Activated T-cell treated with anti-CD3 and anti-CD28 coated beads, Interleukin-2, amount 50 U/mL, for 24 hours (primary cell): ENCODE data around the gene TWNK.
"Not testable (repeated sequence)": the region's sequence is repeated elsewhere in the genome, so short reads cannot be mapped to it uniquely, and the experiment has no call there.

Experiments used
- DNase-seq: peaks from one replicate; pipeline ENCODE4 v3.0.0-alpha.2; 2020
- H3K27ac Mint-ChIP-seq: 2 replicates; pipeline ENCODE4 v1.8.0; 2020; ENCODE audit warnings: mild to moderate bottlenecking, mixed read lengths
- H3K27me3 Mint-ChIP-seq: 2 replicates; pipeline ENCODE4 v1.8.0; 2020; ENCODE audit warnings: mixed read lengths
- H3K36me3 Mint-ChIP-seq: 2 replicates; pipeline ENCODE4 v1.8.0; 2020; ENCODE audit warnings: low read depth, mixed read lengths
- H3K4me1 Mint-ChIP-seq: 2 replicates; pipeline ENCODE4 v1.8.0; 2020; ENCODE audit warnings: low read depth, mixed read lengths
- H3K4me3 Mint-ChIP-seq: 2 replicates; pipeline ENCODE4 v1.8.0; 2020; ENCODE audit warnings: mild to moderate bottlenecking, moderate library complexity, mixed read lengths
- H3K9me3 Mint-ChIP-seq: 2 replicates; pipeline ENCODE4 v1.8.0; 2020; ENCODE audit warnings: mixed read lengths

Gene TWNK

GRCh38 chr10:100969187-100970075 is 17.9 kb upstream of the TWNK start, which contains the start of gene SEMA4G:
TSS of gene SEMA4G (plus strand) at chr10:100969504. CDS start at chr10:100972913, 3,409 bp downstream.
- peaks cover 21% of the 10 kb centered on the region for H3K4me1 Mint-ChIP-seq
- H3K9me3 Mint-ChIP-seq: no peaks in the 10 kb centered on the region
- H3K27ac Mint-ChIP-seq: peak within 1 kb of the TSS; percentile 47
- peaks cover 15% of the 10 kb centered on the region for H3K36me3 Mint-ChIP-seq
- DNase-seq: peak; percentile 66
- H3K27me3 Mint-ChIP-seq: no peaks in the 10 kb centered on the region
- peak within 1 kb of the TSS; percentile 59 for H3K4me3 Mint-ChIP-seq

- Mint-ChIP-seq H3K9me3 (no peaks in the 10 kb centered on the region), H3K36me3 (peaks cover 9% of the 10 kb centered on the region), H3K27me3 (no peaks in the 10 kb centered on the region), H3K27ac (no peak overlapping the region), H3K4me3 (peak overlapping the region; percentile 46), H3K4me1 (peaks cover 21% of the 10 kb centered on the region)
- no peak for DNase-seq
Measured at GRCh38 chr10:100970076-100970913, 17.0 kb upstream of the TWNK start.

GRCh38 chr10:100970914-100971811 is 16.2 kb upstream of the TWNK start:
- Mint-ChIP-seq H3K9me3 (no peaks in the 10 kb centered on the region), H3K4me3 (no peak overlapping the region), H3K36me3 (peaks cover 1% of the 10 kb centered on the region), H3K4me1 (peaks cover 21% of the 10 kb centered on the region), H3K27me3 (no peaks in the 10 kb centered on the region), H3K27ac (no peak overlapping the region)
- no peak for DNase-seq

- Mint-ChIP-seq H3K27ac (no peak overlapping the region), H3K9me3 (no peaks in the 10 kb centered on the region), H3K4me3 (no peak overlapping the region), H3K27me3 (no peaks in the 10 kb centered on the region), H3K4me1 (peaks cover 21% of the 10 kb centered on the region), H3K36me3 (no peaks in the 10 kb centered on the region)
- DNase-seq: no peak
Measured at GRCh38 chr10:100972115-100972903, 15.0 kb upstream of the TWNK start.

- Mint-ChIP-seq H3K9me3 (no peaks in the 10 kb centered on the region), H3K27me3 (no peaks in the 10 kb centered on the region), H3K4me1 (peaks cover 21% of the 10 kb centered on the region), H3K4me3 (no peak overlapping the region), H3K36me3 (no peaks in the 10 kb centered on the region), H3K27ac (no peak overlapping the region)
- DNase-seq: no peak
Measured at GRCh38 chr10:100972904-100973535, 14.3 kb upstream of the TWNK start.

- not testable (repeated sequence) for H3K27me3 Mint-ChIP-seq, H3K27ac Mint-ChIP-seq, DNase-seq, H3K4me1 Mint-ChIP-seq, H3K4me3 Mint-ChIP-seq, H3K36me3 Mint-ChIP-seq, H3K9me3 Mint-ChIP-seq
Measured at GRCh38 chr10:100975397-100975796, 11.9 kb upstream of the TWNK start.

- H3K4me1 Mint-ChIP-seq: peaks cover 6% of the 10 kb centered on the region
- H3K36me3 Mint-ChIP-seq: peaks cover 21% of the 10 kb centered on the region
- no peaks in the 10 kb centered on the region for H3K9me3 Mint-ChIP-seq
- no peaks in the 10 kb centered on the region for H3K27me3 Mint-ChIP-seq
- no peak overlapping the region for H3K4me3 Mint-ChIP-seq
- peak overlapping the region; percentile 0 for H3K27ac Mint-ChIP-seq
- DNase-seq: no peak
Measured at GRCh38 chr10:100976906-100977305, 10.4 kb upstream of the TWNK start.

- Mint-ChIP-seq H3K27ac (peak overlapping the region; percentile 1), H3K9me3 (no peaks in the 10 kb centered on the region), H3K4me3 (no peak overlapping the region), H3K27me3 (no peaks in the 10 kb centered on the region), H3K4me1 (peaks cover 2% of the 10 kb centered on the region), H3K36me3 (peaks cover 26% of the 10 kb centered on the region)
- DNase-seq: no peak
Measured at GRCh38 chr10:100977436-100977835, 9.9 kb upstream of the TWNK start.

GRCh38 chr10:100978121-100978900 is 9.0 kb upstream of the TWNK start:
- H3K27ac Mint-ChIP-seq: peak overlapping the region; percentile 1
- DNase-seq: no peak
- H3K4me1 Mint-ChIP-seq: no peaks in the 10 kb centered on the region
- H3K27me3 Mint-ChIP-seq: no peaks in the 10 kb centered on the region
- no peak overlapping the region for H3K4me3 Mint-ChIP-seq
- H3K9me3 Mint-ChIP-seq: no peaks in the 10 kb centered on the region
- H3K36me3 Mint-ChIP-seq: peaks cover 32% of the 10 kb centered on the region

GRCh38 chr10:100978901-100979195 is 8.5 kb upstream of the TWNK start:
- DNase-seq: no peak
- Mint-ChIP-seq H3K9me3 (no peaks in the 10 kb centered on the region), H3K4me3 (no peak overlapping the region), H3K4me1 (no peaks in the 10 kb centered on the region), H3K27ac (no peak overlapping the region), H3K27me3 (no peaks in the 10 kb centered on the region), H3K36me3 (peaks cover 35% of the 10 kb centered on the region)

GRCh38 chr10:100979791-100980272 is 7.5 kb upstream of the TWNK start:
- DNase-seq: no peak
- Mint-ChIP-seq H3K36me3 (peaks cover 42% of the 10 kb centered on the region), H3K9me3 (no peaks in the 10 kb centered on the region), H3K27ac (no peak overlapping the region), H3K4me1 (no peaks in the 10 kb centered on the region), H3K4me3 (no peak overlapping the region), H3K27me3 (no peaks in the 10 kb centered on the region)

- Mint-ChIP-seq H3K36me3 (peaks cover 45% of the 10 kb centered on the region), H3K9me3 (no peaks in the 10 kb centered on the region), H3K27ac (peak overlapping the region; percentile 32)
Measured at GRCh38 chr10:100980311-100980710, 7.0 kb upstream of the TWNK start.

GRCh38 chr10:100980711-100981110 is 6.6 kb upstream of the TWNK start:
- Mint-ChIP-seq H3K27ac (no peak overlapping the region), H3K4me3 (no peak overlapping the region), H3K27me3 (no peaks in the 10 kb centered on the region), H3K4me1 (peaks cover 6% of the 10 kb centered on the region), H3K36me3 (peaks cover 49% of the 10 kb centered on the region), H3K9me3 (no peaks in the 10 kb centered on the region)
- no peak for DNase-seq

More at GRCh38 chr10:100980311-100980710, 7.0 kb upstream of the TWNK start:
- peaks cover 2% of the 10 kb centered on the region for H3K4me1 Mint-ChIP-seq
- H3K4me3 Mint-ChIP-seq: no peak overlapping the region
- H3K27me3 Mint-ChIP-seq: no peaks in the 10 kb centered on the region
- no peak for DNase-seq
